H1 (cell line): Measurements from ENCODE around the gene ANLN.

ENCODE experiments used
- POLR2AphosphoS5 ChIP-seq: IDR thresholded peaks from 2 replicates; pipeline ENCODE4 v1.6.1; 2011; ENCODE audit warnings: low read depth, low read length
- RBBP5 ChIP-seq: IDR thresholded peaks from 2 replicates; pipeline ENCODE4 v1.7.1; 2012; ENCODE audit warnings: low read depth, mild to moderate bottlenecking, inconsistent platforms, low read length, moderate library complexity, borderline replicate concordance
- SP2 ChIP-seq: IDR thresholded peaks from 2 replicates; pipeline ENCODE4 v1.6.1; 2012; ENCODE audit warnings: mild to moderate bottlenecking, low read length, inconsistent platforms

GRCh38 chr7:36363515-36363914 lies 26.1 kb upstream of the ANLN start:
- TF ChIP-seq POLR2AphosphoS5 (no peak), SP2 (no peak), RBBP5 (no peak)
